ENCODE results near the gene WDR36. TPM values are rescaled to one million over a fixed set of nuclear protein-coding genes. Genes with fewer than 3 reads are reported as not detected.

WDR36 gene
- total RNA-seq, 8 experiments from 2014 or later = 21.8 to 35.5 (median 28.4) TPM

GRCh38 chr5:111072949-111073682 lies 19.0 kb upstream of the WDR36 start:
- WGBS, 10 experiments = 0 to 20% (median 3%) methylated on average over 1 to 24 of the region's 44 CpGs
- peak; percentile 14 to 74 (median 60) for ATAC-seq (replicated peaks in 6 of 8)
- Histone ChIP-seq H3K27ac (no peak overlapping the region), H3K4me1 (replicated peaks in 1 of 2) (no peaks in the 10 kb centered on the region), H3K4me3 (peak overlapping the region; percentile 11 to 35 (median 27))
- in situ Hi-C loops (cut with MboI; ENCODE audit: low pct_unique_long_range_greater_than_20kb in 2 of 9, low sequenced_read_pairs in 9 of 9, unreplicated experiment in 9 of 9) = loop anchor here in 1 of 9 experiments (25.0 kb wide), 1 partner anchor 311 kb away; no protein-coding TSS in a partner anchor

DNA sequence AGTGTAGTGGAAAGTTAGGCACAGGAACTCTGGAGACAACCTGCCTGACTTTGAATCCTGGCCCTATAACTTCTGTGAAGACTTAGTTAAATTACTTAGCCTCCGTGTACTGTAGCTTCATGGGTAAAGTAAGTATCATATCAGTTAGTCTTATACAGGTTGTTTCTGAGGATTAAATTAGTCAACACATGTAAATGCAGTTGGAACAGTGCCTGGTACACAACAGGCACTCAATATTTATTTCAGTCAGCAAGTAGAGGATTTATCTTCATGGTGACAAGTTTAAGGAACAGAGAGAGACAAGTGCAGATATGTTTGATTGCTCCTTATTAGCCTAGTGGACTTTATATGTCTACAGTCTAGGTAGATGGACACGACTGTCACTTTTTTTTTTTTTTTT lies 17.9 kb upstream of the WDR36 start:
- ATAC-seq (replicated peaks in 6 of 8) = no peak
- Histone ChIP-seq H3K27ac (no peak overlapping the region), H3K4me1 (replicated peaks in 1 of 2) (no peaks in the 10 kb centered on the region), H3K4me3 (no peak overlapping the region)
- in situ Hi-C loops (cut with MboI; ENCODE audit: low pct_unique_long_range_greater_than_20kb in 2 of 9, low sequenced_read_pairs in 9 of 9, unreplicated experiment in 9 of 9) = loop anchor here in 1 of 9 experiments (25.0 kb wide), 1 partner anchor 312 kb away; no protein-coding TSS in a partner anchor
- WGBS, 10 experiments = 0 to 100% (median 57%) methylated on average over 1 to 2 of the region's 2 CpGs; no CpG with 5 or more reads in 1 of the 10 experiments

GRCh38 chr5:111075520-111075919 lies 16.6 kb upstream of the WDR36 start:
- ATAC-seq (replicated peaks in 6 of 8) = peak in 2 of 8 experiments; percentile 8 to 32
- no peak overlapping the region for H3K4me3 ChIP-seq
- H3K27ac ChIP-seq = no peak overlapping the region
- no peaks in the 10 kb centered on the region for H3K4me1 ChIP-seq (replicated peaks in 1 of 2)
- in situ Hi-C loops (cut with MboI; ENCODE audit: low pct_unique_long_range_greater_than_20kb in 2 of 9, low sequenced_read_pairs in 9 of 9, unreplicated experiment in 9 of 9) = no loop called here

DNA sequence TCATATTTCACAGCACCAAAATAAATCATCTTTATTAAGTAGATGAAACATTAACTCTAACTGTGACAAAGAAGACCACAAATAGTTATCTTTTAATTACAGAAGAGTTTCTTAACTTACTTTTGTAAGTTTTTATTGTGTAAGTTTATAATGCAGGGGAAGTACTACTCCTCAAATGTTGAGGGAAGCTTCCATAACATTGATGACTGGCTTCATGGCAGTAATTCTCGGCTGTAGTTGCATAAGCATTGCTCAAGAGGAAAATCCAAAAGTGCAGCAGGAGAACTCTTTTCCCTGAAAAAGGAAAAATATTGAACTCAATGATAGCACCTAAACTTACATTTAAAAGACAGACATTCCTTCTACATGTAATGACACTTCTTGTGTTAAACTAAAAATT lies 16.1 kb upstream of the WDR36 start:
- WGBS, 10 experiments = 0 to 88% (median 58%) methylated on average over 1 of the region's 1 CpG; no CpG with 5 or more reads in 1 of the 10 experiments
- in situ Hi-C loops (cut with MboI; ENCODE audit: low pct_unique_long_range_greater_than_20kb in 2 of 9, low sequenced_read_pairs in 9 of 9, unreplicated experiment in 9 of 9) = no loop called here
- ATAC-seq (replicated peaks in 6 of 8) = no peak
- no peaks in the 10 kb centered on the region for H3K4me1 ChIP-seq (replicated peaks in 1 of 2)
- H3K4me3 ChIP-seq = no peak overlapping the region
- H3K27ac ChIP-seq = no peak overlapping the region

GRCh38 chr5:111077678-111078077 lies 14.5 kb upstream of the WDR36 start:
- Histone ChIP-seq H3K4me1 (replicated peaks in 1 of 2) (no peaks in the 10 kb centered on the region), H3K27ac (no peak overlapping the region), H3K4me3 (no peak overlapping the region)
- WGBS, 10 experiments = 38 to 100% (median 68%) methylated on average over 1 to 2 of the region's 2 CpGs; no CpG with 5 or more reads in 1 of the 10 experiments
- ATAC-seq (replicated peaks in 6 of 8) = no peak
- in situ Hi-C loops (cut with MboI; ENCODE audit: low pct_unique_long_range_greater_than_20kb in 2 of 9, low sequenced_read_pairs in 9 of 9, unreplicated experiment in 9 of 9) = no loop called here

GRCh38 chr5:111079846-111080245 lies 12.3 kb upstream of the WDR36 start:
- H3K4me1 ChIP-seq (replicated peaks in 1 of 2) = no peaks in the 10 kb centered on the region
- in situ Hi-C loops (cut with MboI; ENCODE audit: low pct_unique_long_range_greater_than_20kb in 2 of 9, low sequenced_read_pairs in 9 of 9, unreplicated experiment in 9 of 9) = no loop called here
- H3K4me3 ChIP-seq = no peak overlapping the region
- ATAC-seq (replicated peaks in 6 of 8) = no peak
- WGBS, 10 experiments = 0 to 100% (median 78%) methylated on average over 1 of the region's 1 CpG; no CpG with 5 or more reads in 2 of the 10 experiments
- no peak overlapping the region for H3K27ac ChIP-seq

GRCh38 chr5:111083323-111083722 lies 8.8 kb upstream of the WDR36 start:
- no peak overlapping the region for H3K27ac ChIP-seq
- 64 to 100% (median 87%) methylated on average over 1 to 7 of the region's 7 CpGs; no CpG with 5 or more reads in 4 of the 10 experiments for WGBS, 10 experiments
- H3K4me1 ChIP-seq (replicated peaks in 1 of 2) = no peaks in the 10 kb centered on the region
- no peak for ATAC-seq (replicated peaks in 6 of 8)
- no peak overlapping the region for H3K4me3 ChIP-seq
- in situ Hi-C loops (cut with MboI; ENCODE audit: low pct_unique_long_range_greater_than_20kb in 2 of 9, low sequenced_read_pairs in 9 of 9, unreplicated experiment in 9 of 9) = no loop called here

GRCh38 chr5:111095982-111096381 lies 3.8 kb downstream of the WDR36 start:
- in situ Hi-C loops (cut with MboI; ENCODE audit: low pct_unique_long_range_greater_than_20kb in 2 of 9, low sequenced_read_pairs in 9 of 9, unreplicated experiment in 9 of 9) = no loop called here
- WGBS, 10 experiments = 100% methylated on average over 1 of the region's 1 CpG; no CpG with 5 or more reads in 2 of the 10 experiments
- no peak overlapping the region for H3K4me3 ChIP-seq
- H3K27ac ChIP-seq = no peak overlapping the region
- H3K4me1 ChIP-seq (replicated peaks in 1 of 2) = peaks cover 8 to 17% of the 10 kb centered on the region in 2 donors
- no peak for ATAC-seq (replicated peaks in 6 of 8)

DNA sequence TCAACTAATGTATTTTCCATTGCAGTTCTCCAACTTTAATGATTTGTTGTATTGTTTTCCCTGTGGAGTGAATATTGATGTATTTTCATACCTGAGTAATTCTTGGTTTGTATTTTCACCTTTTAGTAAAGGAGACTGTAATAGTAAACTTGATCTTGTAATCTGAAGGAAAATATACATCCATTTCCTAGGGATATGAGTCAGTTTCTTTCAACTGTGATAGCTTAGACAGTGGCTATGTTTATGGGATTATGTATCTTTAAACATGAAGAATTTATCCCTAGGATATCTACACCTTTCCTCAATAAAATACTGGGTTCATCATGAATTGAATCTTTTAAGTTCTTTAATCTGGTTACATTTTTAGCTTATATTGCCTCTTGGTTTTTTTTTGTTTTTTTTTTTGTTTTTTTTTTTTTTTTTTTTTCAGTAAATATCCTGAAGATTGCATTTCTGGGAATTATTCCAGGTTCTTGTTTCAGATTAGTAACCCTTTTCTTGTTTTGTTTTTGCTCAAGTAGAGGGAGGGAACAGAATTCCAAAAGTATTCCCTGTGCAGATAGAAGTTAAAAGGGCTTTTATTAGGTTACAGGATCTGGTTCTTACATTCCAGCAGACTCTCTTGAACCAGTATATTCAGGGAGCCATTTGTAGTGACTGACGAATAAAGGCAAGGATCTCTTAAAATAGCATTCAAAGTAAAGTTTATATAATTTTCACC lies 7.1 kb downstream of the WDR36 start:
- no peak overlapping the region for H3K4me3 ChIP-seq
- H3K27ac ChIP-seq = no peak overlapping the region
- in situ Hi-C loops (cut with MboI; ENCODE audit: low pct_unique_long_range_greater_than_20kb in 2 of 9, low sequenced_read_pairs in 9 of 9, unreplicated experiment in 9 of 9) = no loop called here
- peaks cover 1 to 7% of the 10 kb centered on the region in 2 donors for H3K4me1 ChIP-seq (replicated peaks in 1 of 2)
- ATAC-seq (replicated peaks in 6 of 8) = no peak
- WGBS, 10 experiments = 75 to 100% (median 100%) methylated on average over 1 of the region's 1 CpG; no CpG with 5 or more reads in 1 of the 10 experiments

GRCh38 chr5:111106320-111106948 lies 14.3 kb downstream of the WDR36 start:
- no peak overlapping the region for H3K4me3 ChIP-seq
- no peaks in the 10 kb centered on the region for H3K4me1 ChIP-seq (replicated peaks in 1 of 2)
- WGBS, 10 experiments = 85 to 100% (median 100%) methylated on average over 1 to 2 of the region's 2 CpGs
- H3K27ac ChIP-seq = no peak overlapping the region
- in situ Hi-C loops (cut with MboI; ENCODE audit: low pct_unique_long_range_greater_than_20kb in 2 of 9, low sequenced_read_pairs in 9 of 9, unreplicated experiment in 9 of 9) = loop anchor here in 1 of 9 experiments (25.0 kb wide), 1 partner anchor 344 kb away; no protein-coding TSS in a partner anchor
- ATAC-seq (replicated peaks in 6 of 8) = no peak

DNA sequence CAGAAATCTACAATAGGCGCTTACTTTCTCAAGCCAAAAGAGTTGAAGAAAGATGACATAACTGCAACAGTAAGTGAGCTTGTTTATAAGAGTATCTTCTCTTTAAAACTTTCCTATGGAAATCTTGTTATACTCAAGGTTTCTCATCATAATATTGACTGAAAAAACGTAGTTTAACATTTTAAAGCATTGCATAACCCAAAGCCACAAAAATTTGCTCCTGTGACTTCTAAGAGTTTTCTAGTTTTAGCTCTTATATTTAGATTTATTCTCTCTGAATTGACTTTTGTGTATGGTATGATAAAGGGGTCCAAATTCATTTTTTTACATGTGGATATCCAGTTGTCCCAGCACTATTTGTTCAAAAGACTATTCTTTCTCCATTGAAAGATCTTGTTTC lies 15.2 kb downstream of the WDR36 start:
- in situ Hi-C loops (cut with MboI; ENCODE audit: low pct_unique_long_range_greater_than_20kb in 2 of 9, low sequenced_read_pairs in 9 of 9, unreplicated experiment in 9 of 9) = loop anchor here in 1 of 9 experiments (25.0 kb wide), 1 partner anchor 345 kb away; no protein-coding TSS in a partner anchor

GRCh38 chr5:111111956-111112355 lies 19.8 kb downstream of the WDR36 start:
- Histone ChIP-seq H3K4me3 (no peak overlapping the region), H3K27ac (no peak overlapping the region), H3K4me1 (replicated peaks in 1 of 2) (peaks cover 0 to 3% of the 10 kb centered on the region in 2 donors)
- no peak for ATAC-seq (replicated peaks in 6 of 8)
- in situ Hi-C loops (cut with MboI; ENCODE audit: low pct_unique_long_range_greater_than_20kb in 2 of 9, low sequenced_read_pairs in 9 of 9, unreplicated experiment in 9 of 9) = loop anchor here in 1 of 9 experiments (25.0 kb wide), 1 partner anchor 350 kb away; no protein-coding TSS in a partner anchor
- WGBS, 10 experiments = 84 to 100% (median 100%) methylated on average over 2 to 3 of the region's 3 CpGs

More for the DNA sequence above, 15.2 kb downstream of the WDR36 start:
- no peaks in the 10 kb centered on the region for H3K4me1 ChIP-seq (replicated peaks in 1 of 2)
- no peak overlapping the region for H3K27ac ChIP-seq
- no peak overlapping the region for H3K4me3 ChIP-seq
- 67 to 100% (median 93%) methylated on average over 1 to 2 of the region's 2 CpGs; no CpG with 5 or more reads in 2 of the 10 experiments for WGBS, 10 experiments
- no peak for ATAC-seq (replicated peaks in 6 of 8)

GRCh38 chr5:111113678-111114077 lies 21.5 kb downstream of the WDR36 start:
- in situ Hi-C loops (cut with MboI; ENCODE audit: low pct_unique_long_range_greater_than_20kb in 2 of 9, low sequenced_read_pairs in 9 of 9, unreplicated experiment in 9 of 9) = loop anchor here in 1 of 9 experiments (25.0 kb wide), 1 partner anchor 351 kb away; no protein-coding TSS in a partner anchor
- WGBS, 10 experiments = 70 to 100% (median 100%) methylated on average over 1 to 3 of the region's 3 CpGs; no CpG with 5 or more reads in 2 of the 10 experiments
- H3K4me1 ChIP-seq (replicated peaks in 1 of 2) = peaks cover 0 to 11% of the 10 kb centered on the region in 2 donors
- H3K27ac ChIP-seq = no peak overlapping the region
- ATAC-seq (replicated peaks in 6 of 8) = no peak
- no peak overlapping the region for H3K4me3 ChIP-seq
